SK-N-SH (cell line): ENCODE measurements around the gene ARL14EP. TPM values are rescaled to one million over a fixed set of nuclear protein-coding genes. Genes with fewer than 3 reads are reported as not detected.

Source experiments
- CTCF ChIA-PET: fragments of 300-600, 350-600 bp; formaldehyde crosslinking; extraction: SDS; loops from one replicate; lab custom pipeline; 2021; lab: Yijun Ruan, JAX
- POLR2A ChIA-PET: fragments of 350-600 bp; sonication (Branson Sonifier 250); formaldehyde crosslinking; extraction: SDS; loops from one replicate; lab custom pipeline; 2020; ENCODE audit warnings: antibody characterized with exemption, inconsistent platforms; lab: Yijun Ruan, JAX
- DNase-seq: peaks from one replicate; pipeline ENCODE4 v3.0.0; 2012
- H2AFZ ChIP-seq: fragments of 200-600 bp; sonication (generic); 2 replicates; pipeline ENCODE4 v1.8.1; 2016; ENCODE audit warnings: antibody characterized with exemption, mild to moderate bottlenecking, low read depth
- H3F3A ChIP-seq: fragments of 200-600 bp; sonication (generic); replicated peaks from 2 replicates; pipeline ENCODE3; 2016; ENCODE audit warnings: antibody characterized with exemption, mild to moderate bottlenecking; ENCODE audit not compliant: insufficient read depth
- H3K27ac ChIP-seq, 2 experiments: fragments of 200-500 bp in 1 of 2; fragments of 200-600 bp in 1 of 2; sonication (Bioruptor generic) in 1 of 2; sonication (generic), shearing (Covaris generic) in 1 of 2; 2 replicates each; pipeline versions ENCODE4 v1.5.1 to v1.6.1; 2014 to 2016; ENCODE audit warnings: low read depth in 2 of 2, inconsistent platforms in 1 of 2, low read length in 1 of 2, mild to moderate bottlenecking in 1 of 2, mixed read lengths in 1 of 2
- H3K27me3 ChIP-seq: fragments of 200-600 bp; sonication (generic), shearing (Covaris generic); 2 replicates; pipeline ENCODE4 v1.6.1; 2016; ENCODE audit warnings: mixed run types; ENCODE audit not compliant: insufficient read depth
- H3K36me3 ChIP-seq, 2 experiments: fragments of 200-500 bp in 1 of 2; fragments of 200-600 bp in 1 of 2; sonication (Bioruptor generic) in 1 of 2; sonication (generic) in 1 of 2; replicated peaks in 1 of 2; 2 replicates each; pipeline versions ENCODE3 to v1.5.1; 2014 to 2016; ENCODE audit warnings: low read length in 1 of 2, mild to moderate bottlenecking in 1 of 2; ENCODE audit not compliant: insufficient read depth in 2 of 2, control insufficient read depth in 1 of 2
- H3K4me1 ChIP-seq, 2 experiments: fragments of 200-500 bp in 1 of 2; fragments of 200-600 bp in 1 of 2; sonication (Bioruptor generic) in 1 of 2; sonication (generic), shearing (Covaris generic) in 1 of 2; 2 replicates each; pipeline versions ENCODE4 v1.5.1 to v1.6.1; 2014 to 2016; ENCODE audit warnings: low read depth in 1 of 2, low read length in 1 of 2, mixed run types in 1 of 2; ENCODE audit not compliant: insufficient read depth in 2 of 2, control insufficient read depth in 1 of 2
- H3K4me2 ChIP-seq: fragments of 200-600 bp; sonication (generic), shearing (Covaris generic); 2 replicates; pipeline ENCODE4 v1.6.1; 2017; ENCODE audit warnings: mixed run types
- H3K4me3 ChIP-seq, 2 experiments: fragments of 200-500 bp in 1 of 2; fragments of 200-600 bp in 1 of 2; sonication (Bioruptor generic) in 1 of 2; sonication (generic), shearing (Covaris generic) in 1 of 2; 2 replicates each; pipeline versions ENCODE4 v1.5.1 to v1.8.1; 2014 to 2016; ENCODE audit warnings: low read depth in 2 of 2, inconsistent platforms in 1 of 2, low read length in 1 of 2, mild to moderate bottlenecking in 1 of 2, mixed read lengths in 1 of 2, moderate library complexity in 1 of 2
- H3K79me2 ChIP-seq: fragments of 200-600 bp; sonication (generic); 2 replicates; pipeline ENCODE4 v1.8.1; 2017; ENCODE audit warnings: mild to moderate bottlenecking; ENCODE audit not compliant: insufficient read depth
- H3K9ac ChIP-seq: fragments of 200-600 bp; sonication (generic); 2 replicates; pipeline ENCODE4 v1.6.1; 2017; ENCODE audit warnings: mixed run types
- H3K9me2 ChIP-seq: fragments of 200-600 bp; sonication (generic); 2 replicates; pipeline ENCODE4 v1.6.1; 2017; ENCODE audit warnings: mixed run types
- H3K9me3 ChIP-seq: fragments of 200-600 bp; sonication (generic); 2 replicates; pipeline ENCODE4 v1.6.1; 2017; ENCODE audit warnings: mixed run types, mild to moderate bottlenecking, moderate library complexity
- H4K20me1 ChIP-seq: fragments of 200-600 bp; sonication (generic); 2 replicates; pipeline ENCODE4 v1.6.1; 2017; ENCODE audit warnings: mild to moderate bottlenecking, mixed run types; ENCODE audit not compliant: insufficient read depth
- CTCF ChIP-seq: fragments of 200-600 bp; sonication (generic); IDR thresholded peaks from 2 replicates; pipeline ENCODE4 v1.6.1; 2017; ENCODE audit warnings: antibody characterized with exemption, mild to moderate bottlenecking, moderate library complexity
- ELF1 ChIP-seq: IDR thresholded peaks from 2 replicates; pipeline ENCODE4 v1.4.0; 2012
- FOSL2 ChIP-seq: IDR thresholded peaks from 2 replicates; pipeline ENCODE4 v1.4.0; 2012; ENCODE audit warnings: low read depth, mild to moderate bottlenecking, moderate library complexity, borderline replicate concordance
- FOXJ3 ChIP-seq: sonication (generic); formaldehyde crosslinking; IDR thresholded peaks from 2 replicates; pipeline ENCODE4 v1.5.1; 2020; ENCODE audit warnings: mild to moderate bottlenecking, missing genetic modification reagents
- FOXM1 ChIP-seq: IDR thresholded peaks from 2 replicates; pipeline ENCODE4 v1.4.0; 2012; ENCODE audit warnings: low read depth, mild to moderate bottlenecking
- GATA2 ChIP-seq: sonication (generic); formaldehyde crosslinking; IDR thresholded peaks from 2 replicates; pipeline ENCODE4 v1.5.0; 2020; ENCODE audit warnings: mild to moderate bottlenecking, missing genetic modification reagents
- IRF3 ChIP-seq: fragments of 150-350 bp; IDR thresholded peaks from 2 replicates; pipeline ENCODE4 v1.6.1; 2016; ENCODE audit warnings: mild to moderate bottlenecking, low read depth, low read length
- NFIC ChIP-seq: IDR thresholded peaks from 2 replicates; pipeline ENCODE4 v1.4.0; 2012; ENCODE audit warnings: borderline replicate concordance
- PBX3 ChIP-seq: IDR thresholded peaks from 2 replicates; pipeline ENCODE4; 2012
- POLR2AphosphoS5 ChIP-seq: IDR thresholded peaks from 2 replicates; pipeline ENCODE4 v1.6.1; 2012; ENCODE audit warnings: low read depth, low read length
- RAD21 ChIP-seq: IDR thresholded peaks from 2 replicates; pipeline ENCODE4 v1.6.1; 2012; ENCODE audit warnings: mild to moderate bottlenecking, low read length
- RFX5 ChIP-seq: IDR thresholded peaks from 2 replicates; pipeline ENCODE4 v1.6.1; 2012; ENCODE audit warnings: mild to moderate bottlenecking, improper control_type of control experiment, low read length
- RXRA ChIP-seq: IDR thresholded peaks from 2 replicates; pipeline ENCODE4 v1.4.0; 2012; ENCODE audit warnings: low read depth, mild to moderate bottlenecking, borderline replicate concordance
- TCF12 ChIP-seq: IDR thresholded peaks from 2 replicates; pipeline ENCODE4 v1.4.0; 2012
- TEAD4 ChIP-seq: IDR thresholded peaks from 2 replicates; pipeline ENCODE4 v1.4.0; 2012; ENCODE audit warnings: mild to moderate bottlenecking, borderline replicate concordance; ENCODE audit not compliant: insufficient read depth
- USF1 ChIP-seq: IDR thresholded peaks from 2 replicates; pipeline ENCODE4 v1.4.0; 2012; ENCODE audit warnings: low read depth, borderline replicate concordance
- WGBS: methylation state at CpG from one replicate; pipeline ENCODE4 v1.1.6; 2017; ENCODE audit warnings: low lambda C conversion rate; 5-methylcytosine and 5-hydroxymethylcytosine counted together
- polyA plus RNA-seq, 3 experiments: library from polyadenylated mRNA; depleted of rRNA; stranded (reverse); fragments of >200 nt; gene quantifications; 2 replicates each; pipeline ENCODE4 v1.2.3, GENCODE V29; 2012

The ARL14EP gene
- polyA plus RNA-seq, 1 of the 3 experiments (the other 2 are of a cell fraction) = 7.0 TPM

- Histone ChIP-seq H3K27ac (no peak overlapping the region), H3K36me3 (no peaks in the 10 kb centered on the region), H3K27me3 (no peaks in the 10 kb centered on the region; the same call in 1 of the 2 replicates), H3K9me2 (no peaks in the 10 kb centered on the region), H3K9me3 (no peaks in the 10 kb centered on the region), H3K79me2 (no peaks in the 10 kb centered on the region), H3K4me2 (no peak overlapping the region), H3F3A (no peaks in the 10 kb centered on the region), H2AFZ (no peak overlapping the region)
- WGBS = 53% methylated on average over 5 of the region's 5 CpGs
- TF ChIP-seq ELF1 = no peak
- no peak for TF ChIP-seq PBX3
- TF ChIP-seq RFX5 = no peak
- no peak for TF ChIP-seq FOSL2
- no peak for TF ChIP-seq TEAD4
- TF ChIP-seq RAD21 = no peak
- no peak for TF ChIP-seq POLR2AphosphoS5
- no peak for TF ChIP-seq RXRA
- TF ChIP-seq USF1 = no peak
- TF ChIP-seq NFIC = no peak
- no peak for TF ChIP-seq FOXM1
- no peak for TF ChIP-seq TCF12
- no peak for TF ChIP-seq FOXJ3 (CRISPR knock-in tag)
- no peak for TF ChIP-seq CTCF
- no peak for TF ChIP-seq IRF3
- TF ChIP-seq GATA2 = no peak
- TF ChIP-seq, all 33 proteins: peak for 0
- no peak overlapping the region for H3K9ac ChIP-seq
- no peaks in the 10 kb centered on the region for H4K20me1 ChIP-seq
- no peak overlapping the region for H3K4me3 ChIP-seq
- no peaks in the 10 kb centered on the region; a peak in 1 of 4 replicates for H3K4me1 ChIP-seq
- ChIA-PET POLR2A (no interaction called here), CTCF (interaction anchor here (1.0 to 1.6 kb wide), 6 partner anchors 15 to 569 kb away, joined by 3 to 7 read pairs (median 4); no protein-coding TSS in a partner anchor)
- DNase-seq = no peak
Measured at GRCh38 chr11:30351061-30351460, 28.2 kb downstream of the ARL14EP start.
